GM08714 (cell line): ENCODE results near the gene CCL20.

Source experiments
- H3K4me3 ChIP-seq: fragments of 200-500 bp; sonication (Bioruptor generic); 2 replicates; pipeline ENCODE4 v1.5.1; 2014; ENCODE audit warnings: mild to moderate bottlenecking, low read length, inconsistent platforms
- ZNF274 ChIP-seq: IDR thresholded peaks from 2 replicates; pipeline ENCODE4 v1.6.1; 2012; ENCODE audit warnings: mild to moderate bottlenecking, low read depth, low read length

CCL20 gene

GRCh38 chr2:227817850-227818674 lies 4.4 kb downstream of the CCL20 start:
- TF ChIP-seq ZNF274 = no peak
- no peak overlapping the region for H3K4me3 ChIP-seq

GRCh38 chr2:227818675-227819397 lies 5.2 kb downstream of the CCL20 start:
- no peak overlapping the region for H3K4me3 ChIP-seq
- no peak for TF ChIP-seq ZNF274

GRCh38 chr2:227819398-227819697 lies 5.7 kb downstream of the CCL20 start:
- TF ChIP-seq ZNF274 = no peak
- H3K4me3 ChIP-seq = no peak overlapping the region

GRCh38 chr2:227821043-227821942 lies 7.7 kb downstream of the CCL20 start:
- H3K4me3 ChIP-seq = no peak overlapping the region
- TF ChIP-seq ZNF274 = no peak

- H3K4me3 ChIP-seq = no peak overlapping the region
- TF ChIP-seq ZNF274 = no peak
Measured at GRCh38 chr2:227822416-227823003, 8.9 kb downstream of the CCL20 start.

GRCh38 chr2:227823922-227824321 lies 10.3 kb downstream of the CCL20 start:
- no peak for TF ChIP-seq ZNF274
- H3K4me3 ChIP-seq = no peak overlapping the region

GRCh38 chr2:227824711-227825110 lies 11.1 kb downstream of the CCL20 start:
- no peak for TF ChIP-seq ZNF274
- H3K4me3 ChIP-seq = no peak overlapping the region

GRCh38 chr2:227826019-227826521 lies 12.4 kb downstream of the CCL20 start:
- H3K4me3 ChIP-seq = no peak overlapping the region
- TF ChIP-seq ZNF274 = no peak

- TF ChIP-seq ZNF274 = no peak
- no peak overlapping the region for H3K4me3 ChIP-seq
Measured at GRCh38 chr2:227826563-227826962, 12.9 kb downstream of the CCL20 start.

- TF ChIP-seq ZNF274 = no peak
Measured at GRCh38 chr2:227827143-227827542, 13.5 kb downstream of the CCL20 start.

GRCh38 chr2:227828477-227828912 lies 14.9 kb downstream of the CCL20 start:
- no peak for TF ChIP-seq ZNF274
- no peak overlapping the region for H3K4me3 ChIP-seq

More at GRCh38 chr2:227827143-227827542, 13.5 kb downstream of the CCL20 start:
- H3K4me3 ChIP-seq = no peak overlapping the region

GRCh38 chr2:227829337-227829736 lies 15.7 kb downstream of the CCL20 start:
- TF ChIP-seq ZNF274 = no peak
- H3K4me3 ChIP-seq = no peak overlapping the region

- no peak for TF ChIP-seq ZNF274
- no peak overlapping the region for H3K4me3 ChIP-seq
Measured at GRCh38 chr2:227834423-227834822, 20.8 kb downstream of the CCL20 start.
